ENCODE results near the gene MTREX.

GRCh38 chr5:55453211-55453610 is 145.4 kb downstream of the MTREX start:
- TF ChIP-seq CTCF (IDR thresholded peaks at IDR 0.05) (no peak), POLR2A (IDR thresholded peaks at IDR 0.05) (no peak)

All from tibial nerve (tissue), 3 donors.